A673 (cell line): Measurements from ENCODE around the gene CBX8.

Source experiments
- EZH2 ChIP-seq: fragments of 200-600 bp; sonication (generic); IDR thresholded peaks from 2 replicates; pipeline ENCODE4 v1.6.1; 2017; ENCODE audit warnings: borderline replicate concordance, low read depth, mild to moderate bottlenecking, mixed read lengths, antibody characterized with exemption, low read length; ENCODE audit not compliant: poor library complexity, severe bottlenecking
- TF ChIP-seq, protein P1 (sequence below): fragments of 300-800, 200-600 bp; sonication (generic); conservative IDR thresholded peaks from 2 replicates; pipeline ENCODE4 v1.5.1; 2017; ENCODE audit warnings: low read depth, mild to moderate bottlenecking, antibody characterized with exemption, low read length, moderate library complexity, mixed read lengths

DNA sequence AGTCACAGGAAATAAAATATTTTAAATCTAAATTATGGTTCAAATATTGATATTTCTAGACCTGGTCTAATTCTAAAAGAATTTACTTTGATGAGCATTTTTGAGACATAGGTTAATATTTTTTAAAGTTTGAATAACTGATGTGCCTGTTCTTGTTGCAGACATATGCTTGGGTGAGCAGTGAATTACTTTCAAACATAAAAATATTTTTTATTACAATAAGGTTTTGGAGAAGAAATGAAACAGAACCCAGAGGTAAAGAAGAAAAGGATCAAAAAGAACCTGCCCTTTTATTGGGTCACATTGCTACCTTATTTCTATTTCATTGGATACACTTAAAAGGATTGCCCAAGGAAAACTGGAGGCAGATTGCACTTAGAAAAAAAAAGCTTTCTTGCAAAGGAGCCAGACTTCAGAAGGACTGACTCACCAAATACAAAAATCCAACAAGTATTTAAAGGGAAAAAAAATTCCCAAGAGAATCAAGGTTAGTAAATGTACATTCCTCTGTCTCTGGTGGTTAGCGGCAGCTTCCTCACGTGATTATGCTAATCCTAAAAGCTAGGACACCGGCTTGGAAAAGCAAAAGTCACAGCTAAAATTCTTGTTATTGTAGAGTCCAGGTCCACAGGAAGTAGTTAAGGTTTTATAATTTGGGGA lies 47.6 kb downstream of the CBX8 start:
- TF ChIP-seq, protein P1, sequence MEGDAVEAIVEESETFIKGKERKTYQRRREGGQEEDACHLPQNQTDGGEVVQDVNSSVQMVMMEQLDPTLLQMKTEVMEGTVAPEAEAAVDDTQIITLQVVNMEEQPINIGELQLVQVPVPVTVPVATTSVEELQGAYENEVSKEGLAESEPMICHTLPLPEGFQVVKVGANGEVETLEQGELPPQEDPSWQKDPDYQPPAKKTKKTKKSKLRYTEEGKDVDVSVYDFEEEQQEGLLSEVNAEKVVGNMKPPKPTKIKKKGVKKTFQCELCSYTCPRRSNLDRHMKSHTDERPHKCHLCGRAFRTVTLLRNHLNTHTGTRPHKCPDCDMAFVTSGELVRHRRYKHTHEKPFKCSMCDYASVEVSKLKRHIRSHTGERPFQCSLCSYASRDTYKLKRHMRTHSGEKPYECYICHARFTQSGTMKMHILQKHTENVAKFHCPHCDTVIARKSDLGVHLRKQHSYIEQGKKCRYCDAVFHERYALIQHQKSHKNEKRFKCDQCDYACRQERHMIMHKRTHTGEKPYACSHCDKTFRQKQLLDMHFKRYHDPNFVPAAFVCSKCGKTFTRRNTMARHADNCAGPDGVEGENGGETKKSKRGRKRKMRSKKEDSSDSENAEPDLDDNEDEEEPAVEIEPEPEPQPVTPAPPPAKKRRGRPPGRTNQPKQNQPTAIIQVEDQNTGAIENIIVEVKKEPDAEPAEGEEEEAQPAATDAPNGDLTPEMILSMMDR: no peak
- no peak for TF ChIP-seq EZH2
